HepG2 (cell line): ENCODE measurements around the gene DPYD.

Source experiments
- CEBPZ ChIP-seq: IDR thresholded peaks from 2 replicates; pipeline ENCODE4 v1.6.1; 2012; ENCODE audit warnings: low read length, improper control_type of control experiment
- CHD4 ChIP-seq: fragments of 200-600 bp; sonication (generic); IDR thresholded peaks from 2 replicates; pipeline ENCODE4 v1.7.0; 2017; ENCODE audit warnings: mild to moderate bottlenecking, low read length, borderline replicate concordance
- ERF ChIP-seq: IDR thresholded peaks from 2 replicates; pipeline ENCODE4 v1.6.1; 2018; ENCODE audit warnings: missing biosample characterization, missing genetic modification reagents
- SP4 ChIP-seq: sonication (generic); formaldehyde crosslinking; IDR thresholded peaks from 2 replicates; pipeline ENCODE4 v1.8.1; 2023; ENCODE audit warnings: mild to moderate bottlenecking, missing genetic modification reagents
- ZKSCAN1 ChIP-seq: fragments of 150-350 bp; IDR thresholded peaks from 2 replicates; pipeline ENCODE4 v1.6.1; 2014; ENCODE audit warnings: low read length
- ZNF367 ChIP-seq: sonication (generic); formaldehyde crosslinking; IDR thresholded peaks from 2 replicates; pipeline ENCODE4 v1.4.0; 2020; ENCODE audit warnings: missing genetic modification reagents, borderline replicate concordance

DNA sequence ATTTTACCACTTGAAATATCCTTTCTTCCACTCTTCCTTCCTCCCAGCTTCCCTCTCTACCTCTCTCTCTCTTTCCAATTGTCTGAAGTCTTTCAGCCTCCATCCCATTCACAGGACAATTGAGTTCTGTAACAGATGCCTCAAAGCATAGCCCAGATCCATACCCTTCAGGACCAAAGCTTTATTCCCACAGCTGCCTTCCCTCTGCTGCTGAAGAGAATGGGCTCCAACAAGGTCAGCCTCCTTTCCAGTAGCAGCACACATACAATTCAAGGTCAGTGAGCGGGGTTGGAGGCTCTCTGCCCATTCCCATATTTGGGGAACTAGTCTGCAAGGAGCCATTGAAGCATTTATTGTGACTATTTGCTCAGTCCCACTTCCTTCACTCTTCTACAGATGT is 179.9 kb downstream of the DPYD start:
- TF ChIP-seq ERF (no peak), SP4 (no peak), CHD4 (no peak), CEBPZ (no peak), ZKSCAN1 (no peak), ZNF367 (CRISPR knock-in tag) (no peak)
